HG03066 (cell line): ENCODE data around the gene CYP2W1.
A peak's percentile ranks its signal among the peaks of the same experiment; 100 is the strongest.

Experiments
- ATAC-seq: cut with Tn5 transposase; IDR thresholded peaks from one replicate; pipeline ENCODE4 v1.9.1; 2021; ENCODE audit warnings: low read depth; ENCODE audit not compliant: unreplicated experiment

Gene CYP2W1

GRCh38 chr7:1012004-1012715 lies 29.2 kb downstream of the CYP2W1 start:
- ATAC-seq, result no peak

- ATAC-seq, result no peak
Measured at GRCh38 chr7:1012716-1013095, 29.7 kb downstream of the CYP2W1 start.

GRCh38 chr7:1013581-1013980 lies 30.6 kb downstream of the CYP2W1 start:
- ATAC-seq, result no peak

- no peak for ATAC-seq
Measured at GRCh38 chr7:1014681-1015080, 31.7 kb downstream of the CYP2W1 start.

- ATAC-seq, result no peak
Measured at GRCh38 chr7:1015196-1016121, 32.5 kb downstream of the CYP2W1 start.

- no peak for ATAC-seq
Measured at GRCh38 chr7:1016577-1017531, 33.9 kb downstream of the CYP2W1 start.

GRCh38 chr7:1017586-1018333 lies 34.8 kb downstream of the CYP2W1 start:
- no peak for ATAC-seq

- ATAC-seq, result no peak
Measured at GRCh38 chr7:1018334-1018695, 35.3 kb downstream of the CYP2W1 start.

- no peak for ATAC-seq
Measured at GRCh38 chr7:1019255-1019785, 36.3 kb downstream of the CYP2W1 start.

GRCh38 chr7:1019789-1020610 lies 37.0 kb downstream of the CYP2W1 start:
- no peak for ATAC-seq

GRCh38 chr7:1020849-1021251 lies 37.9 kb downstream of the CYP2W1 start:
- ATAC-seq, result no peak

- no peak for ATAC-seq
Measured at GRCh38 chr7:1021366-1021765, 38.4 kb downstream of the CYP2W1 start.

GRCh38 chr7:1021931-1022330 lies 39.0 kb downstream of the CYP2W1 start:
- no peak for ATAC-seq

- no peak for ATAC-seq
Measured at GRCh38 chr7:1022356-1022755, 39.4 kb downstream of the CYP2W1 start.

GRCh38 chr7:1022801-1023465 lies 40.0 kb downstream of the CYP2W1 start:
- no peak for ATAC-seq

GRCh38 chr7:1024331-1024841 lies 41.4 kb downstream of the CYP2W1 start:
- peak; percentile 58 for ATAC-seq

GRCh38 chr7:1024876-1025742 lies 42.1 kb downstream of the CYP2W1 start:
- ATAC-seq, result no peak
